Liver (tissue), 9 donors: ENCODE data around the gene ENPP1. TPM values are rescaled to one million over a fixed set of nuclear protein-coding genes. Genes with fewer than 3 reads are reported as not detected.

Experiments
- DNase-seq: peaks from one replicate; pipeline ENCODE4 v3.0.0-alpha.2; 2017; ENCODE audit warnings: low spot score
- H3K27ac ChIP-seq, 2 donors: one replicate each; pipeline ENCODE4 v1.7.0; 2013; ENCODE audit warnings: inconsistent platforms in 2 of 2, low read length in 2 of 2, control low read depth in 1 of 2, low read depth in 1 of 2, mild to moderate bottlenecking in 1 of 2
- H3K27me3 ChIP-seq, 4 donors: one replicate each; pipeline versions ENCODE4 v1.6.1 to v1.7.0; 2013; ENCODE audit warnings: low read length in 3 of 4, inconsistent platforms in 1 of 4, mild to moderate bottlenecking in 1 of 4, moderate library complexity in 1 of 4; ENCODE audit not compliant: control insufficient read depth in 4 of 4, insufficient read depth in 4 of 4
- H3K36me3 ChIP-seq, 4 donors: one replicate each; pipeline versions ENCODE4 v1.6.1 to v1.7.0; 2013; ENCODE audit warnings: low read length in 3 of 4, mild to moderate bottlenecking in 3 of 4, low read depth in 1 of 4, moderate library complexity in 1 of 4; ENCODE audit not compliant: control insufficient read depth in 4 of 4, insufficient read depth in 3 of 4
- H3K4me1 ChIP-seq, 4 donors: one replicate each; pipeline versions ENCODE4 v1.6.1 to v1.7.0; 2013; ENCODE audit warnings: low read length in 3 of 4, mild to moderate bottlenecking in 3 of 4, moderate library complexity in 1 of 4; ENCODE audit not compliant: control insufficient read depth in 4 of 4, insufficient read depth in 4 of 4
- H3K4me3 ChIP-seq, 3 donors: one replicate each; pipeline versions ENCODE4 v1.6.1 to v1.7.0; 2013; ENCODE audit warnings: low read length in 3 of 3, control low read depth in 1 of 3, low read depth in 1 of 3, mild to moderate bottlenecking in 1 of 3
- H3K9ac ChIP-seq, 2 donors: one replicate each; pipeline ENCODE4 v1.7.0; 2013; ENCODE audit warnings: low read length in 2 of 2, mild to moderate bottlenecking in 2 of 2, moderate library complexity in 2 of 2, control low read depth in 1 of 2, low read depth in 1 of 2
- H3K9me3 ChIP-seq, 4 donors: one replicate each; pipeline versions ENCODE4 v1.6.1 to v1.7.0; 2013; ENCODE audit warnings: low read length in 3 of 4; ENCODE audit not compliant: control insufficient read depth in 4 of 4
- ATF3 ChIP-seq: IDR thresholded peaks from 2 replicates; pipeline ENCODE4 v1.6.1; 2016; ENCODE audit warnings: antibody characterized with exemption
- CTCF ChIP-seq: fragments of 150-350 bp; IDR thresholded peaks from 2 replicates; pipeline ENCODE4 v1.5.1; 2017; ENCODE audit warnings: improper control_type of control experiment, low read depth, low read length; ENCODE audit not compliant: missing input control
- EGR1 ChIP-seq, 2 donors: IDR thresholded peaks; 2 replicates each; pipeline ENCODE4 v1.6.1; 2016 to 2018; ENCODE audit warnings: antibody characterized with exemption in 2 of 2, low read depth in 2 of 2
- FOXA1 ChIP-seq: IDR thresholded peaks from 2 replicates; pipeline ENCODE4 v1.6.1; 2016; ENCODE audit warnings: antibody characterized with exemption
- HNF4A ChIP-seq, 2 donors: conservative IDR thresholded peaks; 2 replicates each; pipeline ENCODE4 v1.6.1; 2016; ENCODE audit warnings: antibody characterized with exemption in 2 of 2, mild to moderate bottlenecking in 2 of 2
- HNF4G ChIP-seq: IDR thresholded peaks from 2 replicates; pipeline ENCODE4 v1.6.1; 2016; ENCODE audit warnings: antibody characterized with exemption
- JUND ChIP-seq, 2 donors: IDR thresholded peaks; 2 replicates each; pipeline ENCODE4 v1.6.1; 2016; ENCODE audit warnings: antibody characterized with exemption in 2 of 2
- RAD21 ChIP-seq, 2 donors: IDR thresholded peaks; 2 replicates each; pipeline ENCODE4 v1.6.1; 2016; ENCODE audit warnings: antibody characterized with exemption in 2 of 2, mild to moderate bottlenecking in 2 of 2
- REST ChIP-seq: IDR thresholded peaks from 2 replicates; pipeline ENCODE4 v1.6.1; 2016; ENCODE audit warnings: antibody characterized with exemption, mild to moderate bottlenecking
- RXRA ChIP-seq, 2 donors: IDR thresholded peaks; 2 replicates each; pipeline ENCODE4 v1.6.1; 2017 to 2018; ENCODE audit warnings: antibody characterized with exemption in 2 of 2, mild to moderate bottlenecking in 1 of 2
- SP1 ChIP-seq: IDR thresholded peaks from 2 replicates; pipeline ENCODE4 v1.6.1; 2018; ENCODE audit warnings: antibody characterized with exemption, mild to moderate bottlenecking
- TAF1 ChIP-seq: conservative IDR thresholded peaks from 2 replicates; pipeline ENCODE4 v1.6.1; 2016; ENCODE audit warnings: antibody characterized with exemption, mild to moderate bottlenecking
- YY1 ChIP-seq: IDR thresholded peaks from 2 replicates; pipeline ENCODE4 v1.6.1; 2016; ENCODE audit warnings: antibody characterized with exemption, mild to moderate bottlenecking
- ZBTB33 ChIP-seq: IDR thresholded peaks from 2 replicates; pipeline ENCODE4 v1.6.1; 2016; ENCODE audit warnings: antibody characterized with exemption
- WGBS: extraction: QIAGEN DNeasy Blood & Tissue Kit; methylation state at CpG from one replicate; pipeline ENCODE4 v1.1.7; 2013; 5-methylcytosine and 5-hydroxymethylcytosine counted together
- polyA plus RNA-seq, 2 donors: library from polyadenylated mRNA; stranded (reverse) in 1 of 2; unstranded in 1 of 2; fragments of 200-250 nt in 1 of 2; fragments of >200 nt in 1 of 2; fragmentation: Nextera tagmentation in 1 of 2; extraction: Ambion mirVana in 1 of 2; gene quantifications; one replicate each; pipeline versions ENCODE4 v1.2.1 to v1.2.3, GENCODE V29; 2013 to 2015
- total RNA-seq, 2 donors: library from RNA; depleted of rRNA; stranded (reverse); fragments of >200 nt; gene quantifications; one replicate each; pipeline ENCODE4 v1.2.3, GENCODE V29; 2014
- donor health status: healthy.
- donor health status: healthy.
- donor health status: healthy.
- donor health status: healthy.
- donor health status: healthy.

ENPP1 gene
- total and polyA plus RNA-seq, 4 donors = 9.5 to 53.1 (median 31.1) TPM

- Histone ChIP-seq H3K27ac (no peak overlapping the region), H3K36me3 (no peaks in the 10 kb centered on the region), H3K4me1 (peaks cover 0 to 6% (median 2%) of the 10 kb centered on the region in 4 donors), H3K4me3 (no peak overlapping the region), H3K9ac (no peak overlapping the region), H3K27me3 (no peaks in the 10 kb centered on the region), H3K9me3 (no peaks in the 10 kb centered on the region)
- TF ChIP-seq YY1 (peak; percentile 16), REST (no peak), HNF4A (conservative IDR thresholded peaks at IDR 0.05) (peak in 1 of 2 donors; percentile 51), FOXA1 (no peak), JUND (IDR thresholded peaks at IDR 0.05) (no peak)
- DNase-seq = no peak
- WGBS = 84% methylated on average over 15 of the region's 15 CpGs
Measured at GRCh38 chr6:131769385-131770141, 38.3 kb upstream of the ENPP1 start.

- no peak for DNase-seq
- TF ChIP-seq FOXA1 (no peak), HNF4A (conservative IDR thresholded peaks at IDR 0.05) (no peak), RAD21 (IDR thresholded peaks at IDR 0.05) (no peak), RXRA (IDR thresholded peaks at IDR 0.05) (no peak), REST (no peak), JUND (IDR thresholded peaks at IDR 0.05) (no peak), ATF3 (no peak), TAF1 (no peak), SP1 (no peak), ZBTB33 (no peak), HNF4G (no peak), EGR1 (IDR thresholded peaks at IDR 0.05; ENCODE audit: low read depth in 2 of 2) (no peak), YY1 (no peak), CTCF (no peak)
- Histone ChIP-seq H3K36me3 (no peaks in the 10 kb centered on the region), H3K4me1 (peaks cover 0 to 4% (median 2%) of the 10 kb centered on the region in 4 donors), H3K27ac (no peak overlapping the region), H3K9me3 (no peaks in the 10 kb centered on the region), H3K27me3 (no peaks in the 10 kb centered on the region), H3K4me3 (no peak overlapping the region), H3K9ac (no peak overlapping the region)
- 86% methylated on average over 1 of the region's 1 CpG for WGBS
Measured at GRCh38 chr6:131770776-131771175, 37.0 kb upstream of the ENPP1 start.
